Left kidney (tissue), 2 donors: ENCODE data around the gene AFF3. TPM values are rescaled to one million over a fixed set of nuclear protein-coding genes. Genes with fewer than 3 reads are reported as not detected.
"Not testable (repeated sequence)": the region's sequence is repeated elsewhere in the genome, so short reads cannot be mapped to it uniquely, and the experiment has no call there.

Experiments
- DNase-seq: peaks from one replicate; pipeline ENCODE4 v3.0.0-alpha.2; 2013
- polyA plus RNA-seq: library from polyadenylated mRNA; unstranded; fragments of 120-200 nt; gene quantifications from one replicate; pipeline ENCODE4 v1.2.1, GENCODE V29; 2013; ENCODE audit not compliant: insufficient read length

AFF3 gene
- polyA plus RNA-seq, 1 donor = 26.6 TPM

DNA sequence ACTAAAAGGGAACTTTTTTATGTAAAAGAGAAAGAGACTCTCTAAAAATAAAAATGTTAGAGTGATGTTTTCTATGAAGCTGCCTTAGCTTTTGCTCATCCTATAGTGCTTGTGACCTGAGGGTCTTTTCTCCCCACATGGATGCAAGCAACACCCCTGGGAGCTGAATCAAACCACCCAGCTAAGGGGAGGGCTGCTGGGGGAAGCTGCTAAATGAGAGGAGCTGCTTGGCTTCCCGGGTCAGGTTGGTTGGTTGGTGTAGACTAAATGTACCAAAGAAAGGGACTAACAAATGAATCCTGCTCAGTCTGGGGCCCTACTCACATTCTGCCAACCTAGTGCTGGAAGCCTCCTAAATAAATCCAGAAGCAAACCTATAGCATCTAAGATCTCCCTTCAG, 35.0 kb downstream of the AFF3 start:
- DNase-seq = no peak

DNA sequence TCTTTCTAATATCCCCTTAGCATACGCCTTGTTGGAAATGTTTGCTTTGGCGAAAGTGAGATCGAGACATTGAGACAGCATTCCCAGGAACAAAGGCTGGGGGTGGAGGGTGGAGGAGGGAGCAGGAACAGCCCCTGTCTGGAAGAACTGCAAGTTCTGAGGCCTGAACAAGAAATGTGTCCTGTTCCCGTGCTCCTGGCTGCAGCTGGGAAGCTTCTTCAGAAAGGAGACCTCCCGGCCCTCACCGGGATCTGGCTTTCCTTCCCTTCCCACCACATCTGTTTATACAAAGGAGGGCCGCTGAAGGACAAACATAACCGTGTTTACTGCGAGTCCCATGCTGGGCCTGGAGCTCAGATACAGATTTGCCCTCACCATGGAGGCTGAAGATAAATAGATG, 35.9 kb downstream of the AFF3 start:
- no peak for DNase-seq

DNA sequence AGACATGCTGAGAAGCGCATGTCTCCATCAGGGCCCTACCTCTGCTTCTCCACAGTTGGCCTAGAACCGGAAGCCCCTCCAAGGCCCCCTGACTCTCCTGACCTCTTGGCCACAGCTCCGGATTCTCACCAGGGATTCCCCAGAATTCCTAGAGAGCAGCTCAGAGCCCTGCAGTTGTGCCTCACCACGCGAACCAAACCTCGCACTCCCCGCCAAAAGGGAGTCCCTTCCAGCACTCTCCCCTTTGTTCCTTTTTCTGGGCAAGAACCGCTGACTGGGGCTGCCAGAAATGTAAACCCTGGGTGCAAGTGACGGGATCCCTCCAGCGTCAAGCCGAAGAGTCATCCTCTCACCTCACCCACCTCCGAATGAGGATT, 36.7 kb downstream of the AFF3 start:
- DNase-seq = no peak

DNA sequence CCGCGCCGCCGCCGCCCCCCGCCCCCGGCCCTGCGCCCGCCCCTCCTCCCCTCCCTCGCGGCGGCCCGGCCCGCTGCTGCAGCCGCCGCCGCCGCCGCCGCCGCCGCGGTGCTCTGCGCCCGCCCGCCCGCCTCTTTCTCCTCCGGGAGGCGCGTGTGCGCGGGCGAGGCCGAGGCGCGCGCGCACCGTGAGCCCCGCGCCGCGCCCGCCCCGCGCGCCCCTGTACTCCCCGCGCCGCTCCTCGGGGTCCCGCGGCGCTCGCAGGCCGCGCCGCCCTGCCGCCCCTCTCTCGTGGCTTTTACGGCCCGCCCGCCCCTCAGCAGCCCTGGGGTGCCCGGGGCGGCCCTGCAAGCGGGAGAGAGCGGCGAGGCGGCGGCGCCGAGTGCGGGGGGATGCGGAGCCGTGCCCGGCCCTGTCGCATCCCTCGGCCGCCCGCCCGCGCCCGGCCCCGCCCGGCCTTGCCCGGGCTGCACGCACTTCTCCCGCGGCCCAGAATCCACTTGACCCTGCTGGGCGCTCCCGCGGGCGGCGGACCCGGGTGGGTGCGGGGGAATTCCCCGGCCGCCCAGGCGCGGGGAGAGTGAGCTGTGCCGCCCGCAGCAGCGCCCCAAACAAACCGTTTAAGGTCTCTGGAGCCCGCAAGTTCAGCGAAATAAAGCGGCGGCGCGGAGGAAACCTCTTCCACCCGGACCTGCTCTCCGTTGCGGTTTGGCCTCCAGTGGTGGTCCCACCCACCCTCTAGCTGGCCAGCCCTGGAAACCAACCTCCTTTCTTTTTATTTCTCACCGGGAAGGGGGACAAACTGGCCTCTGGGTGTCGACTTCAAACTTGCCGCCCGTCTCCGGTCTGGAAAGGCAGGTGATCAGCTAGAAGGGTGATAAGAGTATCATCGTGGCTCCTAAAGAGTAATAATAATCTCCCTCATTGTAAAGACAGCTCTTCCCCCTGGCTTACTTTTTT, 37.4 kb downstream of the AFF3 start:
- peak; percentile 34 for DNase-seq

DNA sequence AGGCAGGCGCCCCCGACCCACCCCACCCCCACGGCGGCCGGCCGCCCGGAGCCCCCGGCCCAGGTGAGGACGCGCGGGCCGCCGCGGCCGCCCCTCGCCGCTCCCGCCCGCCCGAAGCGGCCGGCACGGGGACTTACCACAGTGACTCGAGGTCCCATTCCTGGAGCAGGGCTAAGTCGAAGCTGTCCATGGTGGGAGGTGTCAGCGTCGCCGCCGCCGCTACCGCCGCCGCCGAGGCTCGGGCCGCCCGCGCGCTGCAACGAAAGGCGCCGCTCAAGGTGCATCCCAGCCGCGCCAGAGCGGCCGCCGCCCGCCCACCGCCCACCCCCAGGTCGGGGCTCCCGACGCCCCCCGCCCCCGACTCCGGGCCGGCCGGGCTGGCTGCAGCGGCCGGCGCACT, 38.1 kb downstream of the AFF3 start:
- DNase-seq = not testable (repeated sequence)

DNA sequence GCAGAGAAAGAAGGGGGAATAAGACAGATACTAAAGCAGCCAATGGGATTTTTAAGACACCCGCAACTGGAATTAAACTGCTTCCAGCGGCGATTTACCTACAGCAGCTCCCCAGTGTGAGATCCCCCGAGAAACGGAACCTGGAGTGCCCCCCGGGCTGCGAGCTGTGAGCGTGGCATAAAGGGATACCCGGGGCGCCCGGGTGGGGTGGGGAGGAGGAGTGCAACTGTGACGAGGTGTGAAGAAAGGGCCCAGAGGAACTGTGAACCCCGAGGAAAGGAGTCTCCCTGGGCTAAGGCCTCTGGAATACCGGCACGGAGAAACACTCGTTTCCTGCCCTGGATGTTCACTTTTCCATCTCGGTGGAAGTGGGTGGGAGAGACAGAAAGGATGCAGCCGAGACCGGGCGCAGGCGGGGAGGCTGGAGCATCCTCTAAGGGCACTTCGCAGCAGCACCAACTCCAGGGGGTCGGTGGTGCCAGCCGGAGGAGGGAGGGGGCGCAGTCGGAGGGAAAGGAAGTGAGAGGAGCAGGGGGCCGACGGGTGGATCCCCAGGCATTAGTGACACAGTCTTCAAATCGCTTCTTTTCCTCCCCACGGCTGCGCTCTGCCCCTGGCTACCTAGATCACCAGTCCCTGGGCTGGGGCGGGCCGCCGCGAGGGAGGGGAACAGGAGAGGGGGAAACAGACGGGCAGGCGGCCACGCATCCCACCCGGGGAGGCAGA, 38.7 kb downstream of the AFF3 start:
- DNase-seq = not testable (repeated sequence)

DNA sequence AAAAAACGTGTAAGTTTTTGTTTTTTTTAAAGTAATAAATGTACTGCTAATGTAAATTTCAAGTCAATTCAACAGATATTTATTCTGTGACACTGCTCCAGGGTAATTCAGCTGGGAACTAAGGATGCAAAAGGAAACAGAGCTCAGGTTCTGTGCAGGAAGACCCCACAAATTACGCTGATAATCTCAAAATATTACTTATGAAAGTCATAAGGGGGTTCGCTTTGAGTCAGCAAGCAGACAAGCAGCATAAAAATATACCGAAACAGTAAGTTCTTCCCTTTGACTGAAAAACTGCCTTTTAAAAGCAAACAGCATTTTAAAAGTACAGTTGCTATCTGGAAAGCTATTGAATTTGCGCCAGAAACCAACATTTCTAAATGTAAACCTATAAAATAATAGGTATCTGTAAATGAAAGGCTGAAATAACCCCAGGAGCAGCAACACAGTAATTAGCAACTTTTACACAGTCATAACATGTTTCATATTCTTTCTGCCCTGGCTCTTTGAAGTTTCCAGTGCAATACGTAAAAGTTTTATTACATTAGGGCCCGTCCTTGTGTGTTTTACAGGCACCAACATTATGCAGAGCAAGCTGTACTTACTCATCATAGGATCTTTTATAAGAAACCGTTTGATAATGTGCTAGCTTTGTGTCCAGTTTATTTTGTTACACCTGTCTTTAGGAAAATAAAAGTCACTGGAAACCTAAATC, 39.8 kb downstream of the AFF3 start:
- not testable (repeated sequence) for DNase-seq

DNA sequence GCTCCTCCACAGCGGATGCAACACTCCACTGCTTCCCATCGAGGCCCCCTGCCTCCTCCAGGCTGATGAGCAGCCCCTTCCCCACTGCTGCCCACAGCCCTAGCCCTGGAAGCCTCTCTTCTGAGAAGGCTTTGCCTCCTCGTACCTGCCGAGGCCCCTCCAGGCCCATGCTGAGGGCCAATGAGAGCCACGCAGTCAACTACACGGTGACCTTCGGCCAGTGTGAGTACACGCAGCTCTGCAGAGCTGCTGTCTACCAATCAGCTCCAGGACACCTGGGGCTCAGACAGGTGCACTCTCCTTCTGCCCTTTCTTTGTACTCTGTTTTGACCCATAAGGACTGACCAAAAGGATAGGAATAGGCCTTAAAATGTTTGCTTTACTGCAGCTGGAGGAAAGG, 43.5 kb downstream of the AFF3 start:
- not testable (repeated sequence) for DNase-seq

DNA sequence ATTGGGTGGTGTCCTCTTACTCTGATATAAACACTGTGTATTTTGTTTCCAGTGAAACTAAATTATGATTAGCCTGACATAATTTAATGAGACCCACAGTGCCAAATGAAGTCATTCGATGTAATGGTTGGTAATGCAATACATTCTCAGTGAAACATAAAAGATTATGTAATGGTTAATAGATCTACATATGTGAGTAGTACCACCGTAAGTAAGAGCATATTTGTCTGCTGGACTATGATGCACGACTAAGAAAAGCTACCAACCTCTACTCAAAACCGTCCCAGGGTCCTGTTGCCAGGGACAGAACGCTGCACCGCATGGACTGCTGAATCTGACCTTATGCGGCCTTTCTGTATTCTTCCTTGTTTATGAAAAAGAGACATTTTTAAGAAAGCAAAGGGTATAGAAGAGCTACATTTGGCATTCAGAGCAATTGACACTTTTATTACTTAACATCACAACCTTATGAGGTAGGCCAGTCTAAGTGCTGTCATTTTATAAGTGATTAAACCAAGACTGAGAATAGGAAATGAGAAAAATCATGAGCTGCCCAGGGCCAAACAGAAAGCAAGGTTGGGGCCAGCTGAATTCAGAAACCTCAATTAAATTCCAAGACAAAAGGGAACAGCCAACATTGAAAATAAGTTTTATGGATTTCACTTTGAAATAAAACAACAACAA, 44.6 kb downstream of the AFF3 start:
- not testable (repeated sequence) for DNase-seq

DNA sequence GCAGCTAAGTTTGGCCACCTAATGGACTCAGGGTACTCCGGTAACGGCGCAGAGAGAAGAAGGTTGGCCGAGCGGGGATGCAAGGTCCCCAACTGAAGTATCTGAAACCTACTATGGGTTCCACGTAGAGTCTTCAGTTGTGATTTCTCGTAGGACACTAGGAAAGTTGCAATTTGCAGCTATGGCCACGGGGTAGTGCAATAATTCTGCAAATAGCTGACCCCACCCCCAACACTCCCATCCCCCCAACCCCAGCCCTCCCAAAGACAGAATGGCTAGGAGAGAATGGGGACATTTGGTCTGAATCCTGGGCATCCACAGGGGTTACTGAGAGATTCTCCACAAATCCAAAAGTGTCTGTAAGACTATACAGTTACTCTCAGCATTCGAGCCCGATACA, 46.5 kb downstream of the AFF3 start:
- not testable (repeated sequence) for DNase-seq

DNA sequence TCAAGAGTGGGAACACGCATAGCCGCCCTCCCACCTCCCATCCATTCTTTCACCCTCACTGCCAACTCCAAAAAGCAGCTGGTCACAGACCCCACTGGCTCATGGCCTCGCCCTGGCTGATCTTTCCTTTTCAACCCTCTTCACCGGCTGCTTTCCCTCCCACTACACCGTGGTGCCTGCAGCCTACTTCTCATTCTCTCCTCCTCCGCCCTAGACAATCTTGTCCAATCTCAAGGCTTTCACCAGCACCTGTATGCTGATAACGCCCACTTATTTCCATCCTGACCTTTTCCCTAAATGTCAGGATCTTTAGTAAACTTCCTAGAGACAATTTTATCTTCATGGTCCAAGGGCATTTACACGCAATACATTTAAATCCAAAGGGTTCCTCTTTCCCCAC, 50.6 kb downstream of the AFF3 start:
- DNase-seq = not testable (repeated sequence)

DNA sequence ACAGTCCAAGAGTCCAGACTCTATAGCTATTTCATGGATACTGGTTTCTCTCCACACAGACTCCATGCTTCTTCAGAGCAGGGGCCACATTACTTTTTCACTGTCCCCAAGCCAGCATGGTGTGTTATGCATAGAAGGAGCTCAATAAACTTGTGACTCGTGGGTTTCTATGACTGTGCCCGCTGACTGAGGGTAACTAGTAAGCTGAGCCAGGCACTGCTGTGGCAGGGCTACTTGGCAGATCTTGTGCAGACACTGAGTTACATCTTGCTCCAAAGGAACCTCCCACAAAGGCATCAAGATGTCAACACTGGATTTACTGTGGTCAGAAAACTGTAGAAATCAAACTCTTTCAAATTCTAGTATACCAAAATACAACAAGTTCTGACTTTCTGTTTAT, 56.6 kb downstream of the AFF3 start:
- not testable (repeated sequence) for DNase-seq

DNA sequence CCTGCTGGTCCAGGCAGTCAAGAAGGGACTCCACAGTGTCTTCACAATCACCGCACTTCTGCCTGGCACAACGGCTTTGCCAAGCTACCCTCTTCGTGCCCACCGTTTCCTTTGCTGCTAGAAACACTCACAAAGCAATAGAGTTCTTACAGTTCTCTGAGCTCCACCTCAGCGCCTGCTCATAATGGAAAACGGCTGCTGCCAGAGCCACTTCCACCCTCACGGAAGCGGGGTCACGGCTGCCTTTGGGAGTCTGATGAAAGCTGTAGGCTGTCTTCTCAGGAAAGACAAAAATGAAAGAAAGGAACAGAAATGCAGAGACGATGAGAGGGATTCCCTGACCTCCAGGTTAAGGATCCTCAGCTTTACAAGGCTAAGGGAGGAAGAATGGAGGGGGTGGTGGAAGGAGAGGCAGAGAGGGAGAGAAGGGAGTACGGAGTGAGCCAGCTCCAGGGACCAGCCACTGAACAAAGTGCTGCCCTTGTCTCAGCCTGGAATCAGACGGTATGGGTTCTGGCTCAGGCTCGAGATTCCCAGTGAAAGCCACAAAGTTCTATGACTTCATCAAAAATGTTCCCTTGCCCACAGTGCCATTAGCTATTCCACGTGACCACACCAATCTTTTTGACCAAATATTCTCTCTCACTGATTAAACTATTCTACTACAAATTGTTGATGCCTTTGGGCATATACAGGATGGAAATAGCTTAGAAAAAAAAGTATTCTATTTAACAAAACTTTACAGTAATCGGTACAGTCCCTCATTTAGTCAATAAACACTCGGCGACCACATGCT, 58.8 kb downstream of the AFF3 start:
- DNase-seq = not testable (repeated sequence)

DNA sequence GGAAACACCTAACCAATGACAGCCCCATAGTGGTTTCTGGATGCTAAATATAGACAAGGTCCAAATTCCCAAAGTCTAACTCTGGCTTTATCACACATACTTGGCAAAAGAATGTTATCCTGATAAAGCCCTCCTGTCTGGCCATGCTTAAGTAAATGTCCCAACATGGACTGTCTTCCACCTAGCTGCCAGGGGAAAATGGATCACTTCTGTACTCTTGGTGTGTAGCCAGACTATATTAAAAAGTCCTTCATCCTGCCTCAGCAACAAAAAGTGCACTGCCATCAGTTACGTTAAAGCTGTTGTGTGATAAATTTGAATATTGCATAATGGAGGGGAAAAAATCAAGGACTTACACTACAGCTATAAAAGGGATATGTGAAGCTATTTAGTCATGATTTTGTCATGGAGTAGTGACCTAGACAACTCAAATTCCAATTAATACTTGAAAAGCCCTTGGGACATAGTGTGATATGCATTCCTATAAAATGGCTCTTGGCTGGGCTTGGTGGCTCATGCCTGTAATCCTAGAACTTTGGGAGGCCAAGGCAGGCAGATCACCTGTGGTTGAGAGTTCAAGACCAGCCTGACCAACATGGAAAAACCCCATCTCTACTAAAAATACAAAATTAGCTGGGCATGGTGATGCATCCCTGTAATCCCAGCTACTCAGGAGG, 60.0 kb downstream of the AFF3 start:
- DNase-seq = not testable (repeated sequence)

DNA sequence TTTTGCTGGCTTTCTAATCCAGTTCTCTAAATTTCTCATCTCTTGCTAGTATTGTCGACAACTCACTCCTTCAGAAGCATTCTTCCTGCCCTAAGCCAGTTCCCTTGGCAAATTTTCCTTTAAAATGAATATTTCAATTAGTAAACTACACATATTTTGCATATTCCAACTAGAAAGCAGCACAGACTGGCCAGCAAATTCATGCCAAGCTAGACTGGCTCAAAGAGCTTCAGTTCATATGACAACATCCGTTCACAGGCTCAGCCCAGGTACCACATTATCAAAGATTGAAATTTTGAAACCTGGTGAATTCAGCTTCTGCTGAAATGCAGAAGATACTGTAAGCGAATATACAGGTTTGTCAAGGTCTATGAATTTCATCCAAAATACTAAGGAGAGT, 64.5 kb downstream of the AFF3 start:
- DNase-seq = no peak

DNA sequence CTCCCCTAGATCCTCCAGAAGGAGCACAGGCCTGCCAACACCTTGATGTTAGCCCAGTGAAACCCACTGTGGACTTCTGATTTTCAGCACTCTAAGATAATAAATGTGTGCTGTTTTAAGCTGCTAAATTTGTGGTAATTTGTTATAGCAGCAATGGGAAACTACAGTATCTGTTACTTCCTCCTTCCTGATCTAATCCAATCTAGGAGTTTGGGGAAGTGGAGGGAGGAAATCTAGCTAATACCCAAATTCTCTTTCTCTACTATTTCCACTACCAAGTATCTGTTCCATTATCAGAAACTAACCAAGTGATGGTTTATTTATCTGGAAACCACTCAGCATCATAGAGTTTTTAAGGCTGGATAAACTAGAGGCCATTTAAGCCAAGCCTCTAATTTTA, 64.9 kb downstream of the AFF3 start:
- DNase-seq = no peak

DNA sequence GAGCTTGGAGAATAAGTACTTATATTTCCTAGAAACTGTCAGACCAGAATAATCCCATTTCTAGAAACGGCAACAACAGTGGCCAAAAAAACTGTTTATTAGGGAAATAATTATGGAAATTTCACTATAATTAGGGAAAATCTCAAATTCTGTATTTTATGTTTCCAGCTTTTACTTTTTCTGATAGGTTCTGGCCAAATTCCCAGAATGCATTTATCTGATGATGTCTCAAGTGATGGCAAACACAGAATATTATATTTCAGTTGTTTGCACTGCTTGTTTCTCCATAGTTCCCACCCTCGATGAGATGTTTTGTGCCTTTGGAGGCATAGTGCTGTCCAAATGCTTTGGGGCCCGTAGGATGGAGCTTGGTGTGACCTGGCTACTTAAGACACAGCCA, 66.9 kb downstream of the AFF3 start:
- no peak for DNase-seq

DNA sequence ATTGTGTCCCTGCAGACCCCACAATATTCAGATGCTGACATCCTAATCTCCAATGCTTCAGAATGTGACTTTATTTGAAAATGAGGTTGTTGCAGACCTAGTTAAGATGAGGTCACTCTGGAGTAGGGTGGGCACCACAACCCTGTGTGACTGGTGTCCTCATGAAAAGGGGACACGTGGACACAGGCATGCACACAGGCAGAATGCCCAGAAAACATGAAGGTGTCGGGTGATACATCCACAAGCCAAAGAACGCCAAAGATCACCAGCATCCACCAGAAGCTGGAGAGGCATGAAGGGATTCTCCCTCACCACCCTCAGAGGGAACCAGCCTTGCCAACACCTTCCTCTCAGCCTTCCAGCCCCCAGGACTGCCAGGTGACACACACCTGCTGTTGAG, 69.3 kb downstream of the AFF3 start:
- no peak for DNase-seq

DNA sequence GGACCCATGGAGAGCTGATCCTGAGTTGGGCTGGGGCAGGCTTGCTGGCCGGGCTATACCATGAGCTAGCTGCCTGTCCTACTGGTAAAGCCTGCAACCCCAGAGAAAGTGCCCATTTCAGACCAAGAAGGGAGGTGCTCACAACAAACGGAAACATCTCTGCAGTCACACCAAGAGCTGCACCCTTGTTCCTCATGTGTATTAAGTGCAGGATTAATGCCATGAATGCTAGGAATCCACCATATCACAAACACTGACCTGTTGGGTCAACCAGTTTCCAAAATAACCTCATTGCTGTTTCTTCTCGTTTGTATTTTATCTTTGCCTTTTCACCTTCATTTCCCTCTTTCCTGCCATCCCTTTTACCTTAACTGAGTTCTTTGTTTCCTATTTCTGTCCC, 69.9 kb downstream of the AFF3 start:
- no peak for DNase-seq

DNA sequence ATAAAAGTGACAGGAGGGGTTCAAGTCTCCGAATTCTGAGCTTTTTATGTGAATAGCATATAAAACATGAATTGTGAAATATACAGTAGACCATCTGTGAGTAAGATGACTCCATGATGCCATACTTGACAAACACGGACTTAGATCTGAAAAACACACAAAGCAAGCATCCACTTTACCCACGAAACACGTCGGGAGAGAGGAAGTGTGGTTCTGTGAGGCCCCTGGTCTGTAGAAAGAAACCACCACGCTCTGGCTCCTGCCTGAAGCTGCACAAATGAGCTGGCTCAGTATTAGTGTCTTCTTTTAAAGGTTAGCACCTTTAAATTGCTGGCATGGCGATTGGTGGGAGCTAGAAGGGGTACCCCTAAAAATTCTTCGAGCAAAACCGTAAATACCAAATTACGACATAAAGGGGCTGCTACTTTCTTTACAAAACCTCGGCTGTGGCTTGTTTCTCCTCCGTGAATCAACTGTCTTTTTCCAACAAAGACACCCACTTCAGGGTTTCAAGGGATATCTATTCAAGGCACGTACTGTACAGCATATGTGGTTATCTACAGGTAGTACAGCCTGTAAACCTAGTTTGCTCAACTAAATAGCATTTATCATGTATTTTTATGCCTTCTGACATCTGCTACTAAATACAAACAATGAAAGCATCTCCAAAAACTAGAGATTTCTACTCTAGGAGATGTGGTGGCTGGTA, 70.9 kb downstream of the AFF3 start:
- no peak for DNase-seq
